GM12801 (cell line): ENCODE results near the gene GPR17.

ENCODE experiments used
- CTCF ChIP-seq: IDR thresholded peaks from one replicate; pipeline ENCODE4 v1.5.1; 2011; ENCODE audit warnings: control low read depth; ENCODE audit not compliant: insufficient read length; ENCODE audit errors: extremely low read depth

The GPR17 gene

GRCh38 chr2:127680706-127681287 lies 34.8 kb downstream of the GPR17 start:
- no peak for TF ChIP-seq CTCF

- no peak for TF ChIP-seq CTCF
Observed at GRCh38 chr2:127681288-127681804, 35.4 kb downstream of the GPR17 start.

DNA sequence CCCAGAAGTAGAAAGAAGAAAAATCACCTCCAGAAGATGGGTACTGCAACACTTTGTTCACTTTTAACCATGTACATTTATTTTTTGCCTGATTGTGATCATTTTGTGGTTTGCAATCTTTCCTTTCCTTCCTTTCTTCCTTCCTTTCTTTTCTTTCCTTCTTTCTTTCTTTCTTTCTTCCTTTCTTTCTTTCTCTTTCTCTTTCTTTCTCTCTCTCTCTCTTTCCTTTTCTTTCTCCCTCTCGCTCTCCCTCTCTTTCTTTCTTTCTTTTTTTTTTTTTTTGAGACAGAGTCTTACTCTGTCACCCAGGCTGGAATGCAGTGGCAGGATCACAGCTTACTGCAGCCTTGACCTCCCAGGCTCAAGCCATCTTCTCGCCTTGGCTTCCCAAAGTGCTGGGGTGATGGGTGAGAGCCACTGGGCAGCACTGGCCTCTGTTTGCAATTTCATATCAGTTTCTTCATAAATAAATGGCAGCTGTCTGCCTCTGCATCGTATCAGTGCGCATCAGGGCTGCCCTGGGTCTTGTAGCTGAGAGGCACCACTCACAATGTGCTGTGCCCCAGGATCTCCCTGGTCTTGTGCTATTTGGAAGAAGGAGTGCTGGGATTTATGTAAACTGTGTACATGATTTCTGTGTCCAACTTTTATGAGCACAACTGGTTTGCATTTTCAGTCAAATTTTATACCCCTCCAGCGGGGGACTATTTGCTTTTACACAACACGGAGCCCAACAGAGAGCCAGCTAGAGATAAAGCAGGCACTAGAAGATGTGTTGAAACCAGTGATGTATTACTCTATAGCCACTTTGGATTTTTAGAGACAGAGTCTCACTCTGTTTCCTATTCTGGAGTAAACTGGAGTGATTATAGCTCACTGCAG lies 36.3 kb downstream of the GPR17 start:
- no peak for TF ChIP-seq CTCF

GRCh38 chr2:127683056-127683455 lies 37.1 kb downstream of the GPR17 start:
- TF ChIP-seq CTCF, result no peak

DNA sequence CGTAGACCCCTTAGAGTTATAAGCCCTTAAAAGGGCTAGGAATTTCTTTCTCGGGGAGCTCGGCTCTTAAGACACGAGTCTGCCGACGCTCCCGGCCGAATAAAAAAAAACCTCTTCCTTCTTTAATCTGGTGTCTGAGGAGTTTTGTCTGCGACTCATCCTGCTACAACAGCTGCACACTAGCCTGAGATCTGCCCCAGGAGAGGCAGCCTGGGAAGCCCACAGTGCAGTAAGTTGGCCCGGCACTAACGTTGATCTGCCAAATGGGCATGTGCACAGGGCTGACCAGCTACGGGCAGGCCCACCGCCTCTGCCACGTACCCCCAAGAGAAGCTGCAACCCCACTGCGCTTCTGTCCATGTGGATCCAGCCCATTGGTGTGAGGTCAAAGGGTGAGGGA lies 37.8 kb downstream of the GPR17 start:
- no peak for TF ChIP-seq CTCF

DNA sequence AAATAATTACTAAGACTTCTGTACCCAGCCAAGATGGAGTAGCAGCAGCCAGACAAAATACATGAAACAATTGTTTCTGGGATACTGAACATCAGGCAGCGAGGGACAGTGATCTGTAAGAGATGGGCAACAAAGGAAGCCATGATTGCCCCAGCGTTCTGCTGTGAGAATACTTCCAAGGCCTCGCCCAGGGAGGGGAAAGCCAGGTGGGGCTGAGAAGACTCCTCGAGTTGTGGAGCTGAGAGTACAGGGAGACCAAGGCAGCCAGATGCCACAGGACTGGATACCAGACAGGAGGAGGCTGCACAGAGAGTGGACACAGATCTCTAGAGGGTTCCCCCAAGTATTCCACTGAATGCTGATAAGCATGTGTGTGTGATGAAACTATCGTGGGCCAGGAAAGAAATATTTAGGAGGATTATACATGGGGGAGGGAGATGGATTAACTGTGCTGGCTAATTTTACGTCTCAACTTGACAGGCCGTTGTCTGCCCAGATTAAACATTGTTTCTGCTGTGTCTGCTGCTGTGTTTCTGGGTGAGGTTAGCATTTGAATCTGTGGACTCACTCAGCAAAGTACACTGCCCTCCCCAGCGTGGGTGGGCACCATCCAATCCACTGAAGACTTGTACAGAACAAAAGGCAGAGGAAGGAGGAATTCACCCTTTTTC lies 39.6 kb downstream of the GPR17 start:
- TF ChIP-seq CTCF, result no peak

DNA sequence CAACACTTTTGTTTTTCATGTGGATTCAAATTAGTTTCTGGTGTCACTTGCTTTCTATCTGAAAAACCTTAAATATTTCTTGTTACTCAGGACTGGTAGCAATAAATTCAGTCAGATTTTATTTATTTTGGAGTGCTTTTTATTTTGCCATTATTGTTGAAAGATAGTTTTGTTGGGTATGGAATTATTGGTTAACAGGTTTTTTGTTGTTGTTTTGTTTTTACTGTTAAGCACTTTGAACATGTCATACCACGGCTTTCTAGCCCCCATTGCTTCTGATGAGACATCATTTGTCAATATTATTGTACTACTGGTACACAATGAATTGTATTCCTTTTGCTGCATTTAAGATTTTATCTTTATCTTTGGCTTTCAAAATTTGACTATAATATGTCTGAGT lies 42.5 kb downstream of the GPR17 start:
- no peak for TF ChIP-seq CTCF
